Measurements from ENCODE around the gene NAIP.
"Not testable (repeated sequence)": the region's sequence is repeated elsewhere in the genome, so short reads cannot be mapped to it uniquely, and the experiment has no call there.

NAIP gene, protein sequence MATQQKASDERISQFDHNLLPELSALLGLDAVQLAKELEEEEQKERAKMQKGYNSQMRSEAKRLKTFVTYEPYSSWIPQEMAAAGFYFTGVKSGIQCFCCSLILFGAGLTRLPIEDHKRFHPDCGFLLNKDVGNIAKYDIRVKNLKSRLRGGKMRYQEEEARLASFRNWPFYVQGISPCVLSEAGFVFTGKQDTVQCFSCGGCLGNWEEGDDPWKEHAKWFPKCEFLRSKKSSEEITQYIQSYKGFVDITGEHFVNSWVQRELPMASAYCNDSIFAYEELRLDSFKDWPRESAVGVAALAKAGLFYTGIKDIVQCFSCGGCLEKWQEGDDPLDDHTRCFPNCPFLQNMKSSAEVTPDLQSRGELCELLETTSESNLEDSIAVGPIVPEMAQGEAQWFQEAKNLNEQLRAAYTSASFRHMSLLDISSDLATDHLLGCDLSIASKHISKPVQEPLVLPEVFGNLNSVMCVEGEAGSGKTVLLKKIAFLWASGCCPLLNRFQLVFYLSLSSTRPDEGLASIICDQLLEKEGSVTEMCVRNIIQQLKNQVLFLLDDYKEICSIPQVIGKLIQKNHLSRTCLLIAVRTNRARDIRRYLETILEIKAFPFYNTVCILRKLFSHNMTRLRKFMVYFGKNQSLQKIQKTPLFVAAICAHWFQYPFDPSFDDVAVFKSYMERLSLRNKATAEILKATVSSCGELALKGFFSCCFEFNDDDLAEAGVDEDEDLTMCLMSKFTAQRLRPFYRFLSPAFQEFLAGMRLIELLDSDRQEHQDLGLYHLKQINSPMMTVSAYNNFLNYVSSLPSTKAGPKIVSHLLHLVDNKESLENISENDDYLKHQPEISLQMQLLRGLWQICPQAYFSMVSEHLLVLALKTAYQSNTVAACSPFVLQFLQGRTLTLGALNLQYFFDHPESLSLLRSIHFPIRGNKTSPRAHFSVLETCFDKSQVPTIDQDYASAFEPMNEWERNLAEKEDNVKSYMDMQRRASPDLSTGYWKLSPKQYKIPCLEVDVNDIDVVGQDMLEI (N-terminal part only)

GRCh38 chr5:71025289-71025953 lies at the start of gene NAIP:
Gene NAIP (minus strand): TSS chr5:71025339. CDS start chr5:71012915, 12,424 bp downstream.
- H3K9ac ChIP-seq (ENCODE audit: low read length in 2 of 2); H3K9me3 ChIP-seq (ENCODE audit: control insufficient read depth in 2 of 2, low read length in 2 of 2); H3K27me3 ChIP-seq (ENCODE audit: control insufficient read depth in 1 of 2, insufficient read depth in 2 of 2, low read length in 2 of 2); H3K27ac ChIP-seq (ENCODE audit: low read length); H3K4me3 ChIP-seq (ENCODE audit: low read length in 2 of 2); H3K4me1 ChIP-seq (ENCODE audit: control insufficient read depth, insufficient read depth, low read length); H3K36me3 ChIP-seq (ENCODE audit: control insufficient read depth in 2 of 2, insufficient read depth in 2 of 2, low read length in 2 of 2): not testable (repeated sequence)

DNA sequence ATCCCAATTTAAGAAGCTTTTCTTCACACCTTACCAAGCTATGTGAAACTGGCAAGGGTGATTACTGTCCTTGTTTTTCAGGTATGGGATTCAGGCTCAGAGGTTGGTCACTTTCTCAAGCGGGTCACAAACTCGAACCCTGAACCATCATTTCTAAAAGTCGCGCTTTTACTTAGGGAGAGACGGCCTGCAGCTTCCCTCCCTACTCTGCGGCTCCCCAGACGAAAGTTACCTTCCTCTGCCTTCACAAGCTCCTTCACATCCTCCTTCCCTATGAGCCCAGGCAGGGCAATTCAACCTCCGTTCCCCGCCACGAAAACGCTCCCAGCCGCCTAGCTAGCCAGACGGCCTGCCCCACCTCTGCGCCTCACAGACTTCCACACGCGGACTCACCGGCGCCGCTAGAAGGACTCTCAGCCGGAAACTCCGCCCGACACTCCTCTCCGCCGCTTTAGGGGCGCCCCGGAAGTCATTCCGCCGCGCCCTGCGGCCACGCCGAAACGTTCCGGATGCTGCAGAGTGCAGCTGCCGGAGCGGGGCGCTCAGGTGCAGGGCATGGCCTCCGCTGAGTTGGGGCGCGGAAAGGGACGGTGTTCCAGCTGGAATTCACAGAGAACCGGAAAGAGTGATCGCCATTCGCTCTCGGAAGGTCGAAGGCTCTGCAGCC lies 42.3 kb upstream of the NAIP start, which contains the start of gene GTF2H2:
TSS of gene GTF2H2 (minus strand) at position 415 of the 667 bp plus-strand sequence. CDS start 4,913 bp downstream, outside the sequence.
- not testable (repeated sequence) for H3K4me3 ChIP-seq (ENCODE audit: low read length in 2 of 2)

DNA sequence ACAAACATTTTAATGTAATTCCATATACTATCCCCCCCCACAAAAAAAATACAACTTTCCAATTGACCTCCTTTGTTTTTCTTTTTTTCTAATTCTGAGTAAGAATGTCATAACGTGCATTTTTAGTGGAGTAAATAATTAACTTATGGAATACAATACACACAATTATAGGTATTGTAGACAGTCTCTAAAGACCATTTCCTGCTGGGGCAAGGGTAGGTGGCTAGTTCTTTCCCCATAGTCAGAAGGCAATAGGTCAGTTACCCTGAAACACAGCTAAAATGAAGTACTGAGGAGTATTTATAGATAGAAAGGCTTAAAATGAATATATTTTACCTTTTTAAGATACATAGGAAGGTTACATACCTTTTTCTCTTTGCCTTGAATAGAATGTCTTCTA lies 36.2 kb upstream of the NAIP start:
- H3K27me3 ChIP-seq (ENCODE audit: control insufficient read depth in 1 of 2, insufficient read depth in 2 of 2, low read length in 2 of 2); H3K9me3 ChIP-seq (ENCODE audit: control insufficient read depth in 2 of 2, low read length in 2 of 2); H3K27ac ChIP-seq (ENCODE audit: low read length); H3K9ac ChIP-seq (ENCODE audit: low read length in 2 of 2); H3K4me3 ChIP-seq (ENCODE audit: low read length in 2 of 2); H3K36me3 ChIP-seq (ENCODE audit: control insufficient read depth in 2 of 2, insufficient read depth in 2 of 2, low read length in 2 of 2); H3K4me1 ChIP-seq (ENCODE audit: control insufficient read depth, insufficient read depth, low read length): not testable (repeated sequence)

More for the DNA sequence above, 42.3 kb upstream of the NAIP start, which contains the start of gene GTF2H2:
- H3K27me3 ChIP-seq (ENCODE audit: control insufficient read depth in 1 of 2, insufficient read depth in 2 of 2, low read length in 2 of 2); H3K9me3 ChIP-seq (ENCODE audit: control insufficient read depth in 2 of 2, low read length in 2 of 2); H3K9ac ChIP-seq (ENCODE audit: low read length in 2 of 2); H3K27ac ChIP-seq (ENCODE audit: low read length); H3K36me3 ChIP-seq (ENCODE audit: control insufficient read depth in 2 of 2, insufficient read depth in 2 of 2, low read length in 2 of 2); H3K4me1 ChIP-seq (ENCODE audit: control insufficient read depth, insufficient read depth, low read length): not testable (repeated sequence)

DNA sequence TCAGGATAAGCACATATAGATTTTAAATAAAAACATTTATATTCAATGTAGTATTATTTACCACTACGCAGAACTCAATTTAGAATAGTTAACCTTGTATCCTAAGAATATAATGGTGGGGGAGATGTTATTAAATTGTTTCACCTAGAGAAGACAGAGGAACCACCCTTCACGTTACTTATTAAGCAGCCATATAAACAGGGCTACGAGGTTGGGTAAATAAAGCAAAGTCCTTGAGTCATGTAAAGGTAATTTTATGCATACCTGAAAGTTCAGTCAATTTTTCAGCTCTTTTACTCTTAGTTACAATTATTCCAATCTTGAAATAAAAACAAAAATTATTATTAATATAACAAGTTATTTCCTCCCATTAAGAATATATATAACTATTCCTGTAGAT lies 34.3 kb upstream of the NAIP start:
- not testable (repeated sequence) for H3K9ac ChIP-seq (ENCODE audit: low read length in 2 of 2); H3K4me1 ChIP-seq (ENCODE audit: control insufficient read depth, insufficient read depth, low read length); H3K27me3 ChIP-seq (ENCODE audit: control insufficient read depth in 1 of 2, insufficient read depth in 2 of 2, low read length in 2 of 2); H3K36me3 ChIP-seq (ENCODE audit: control insufficient read depth in 2 of 2, insufficient read depth in 2 of 2, low read length in 2 of 2); H3K27ac ChIP-seq (ENCODE audit: low read length); H3K9me3 ChIP-seq (ENCODE audit: control insufficient read depth in 2 of 2, low read length in 2 of 2); H3K4me3 ChIP-seq (ENCODE audit: low read length in 2 of 2)

GRCh38 chr5:71044808-71045207 lies 19.7 kb upstream of the NAIP start:
- H3K27me3 ChIP-seq (ENCODE audit: control insufficient read depth in 1 of 2, insufficient read depth in 2 of 2, low read length in 2 of 2); H3K27ac ChIP-seq (ENCODE audit: low read length); H3K4me3 ChIP-seq (ENCODE audit: low read length in 2 of 2); H3K9ac ChIP-seq (ENCODE audit: low read length in 2 of 2); H3K9me3 ChIP-seq (ENCODE audit: control insufficient read depth in 2 of 2, low read length in 2 of 2); H3K4me1 ChIP-seq (ENCODE audit: control insufficient read depth, insufficient read depth, low read length); H3K36me3 ChIP-seq (ENCODE audit: control insufficient read depth in 2 of 2, insufficient read depth in 2 of 2, low read length in 2 of 2): not testable (repeated sequence)

- H3K27me3 ChIP-seq (ENCODE audit: control insufficient read depth in 1 of 2, insufficient read depth in 2 of 2, low read length in 2 of 2); H3K9ac ChIP-seq (ENCODE audit: low read length in 2 of 2); H3K4me3 ChIP-seq (ENCODE audit: low read length in 2 of 2); H3K9me3 ChIP-seq (ENCODE audit: control insufficient read depth in 2 of 2, low read length in 2 of 2); H3K4me1 ChIP-seq (ENCODE audit: control insufficient read depth, insufficient read depth, low read length); H3K27ac ChIP-seq (ENCODE audit: low read length); H3K36me3 ChIP-seq (ENCODE audit: control insufficient read depth in 2 of 2, insufficient read depth in 2 of 2, low read length in 2 of 2): not testable (repeated sequence)
Measured at GRCh38 chr5:71044128-71044527, 19.0 kb upstream of the NAIP start.

- not testable (repeated sequence) for H3K9me3 ChIP-seq (ENCODE audit: control insufficient read depth in 2 of 2, low read length in 2 of 2); H3K27ac ChIP-seq (ENCODE audit: low read length); H3K27me3 ChIP-seq (ENCODE audit: control insufficient read depth in 1 of 2, insufficient read depth in 2 of 2, low read length in 2 of 2); H3K4me1 ChIP-seq (ENCODE audit: control insufficient read depth, insufficient read depth, low read length); H3K4me3 ChIP-seq (ENCODE audit: low read length in 2 of 2); H3K36me3 ChIP-seq (ENCODE audit: control insufficient read depth in 2 of 2, insufficient read depth in 2 of 2, low read length in 2 of 2); H3K9ac ChIP-seq (ENCODE audit: low read length in 2 of 2)
Measured at GRCh38 chr5:71031046-71031776, 6.1 kb upstream of the NAIP start.

DNA sequence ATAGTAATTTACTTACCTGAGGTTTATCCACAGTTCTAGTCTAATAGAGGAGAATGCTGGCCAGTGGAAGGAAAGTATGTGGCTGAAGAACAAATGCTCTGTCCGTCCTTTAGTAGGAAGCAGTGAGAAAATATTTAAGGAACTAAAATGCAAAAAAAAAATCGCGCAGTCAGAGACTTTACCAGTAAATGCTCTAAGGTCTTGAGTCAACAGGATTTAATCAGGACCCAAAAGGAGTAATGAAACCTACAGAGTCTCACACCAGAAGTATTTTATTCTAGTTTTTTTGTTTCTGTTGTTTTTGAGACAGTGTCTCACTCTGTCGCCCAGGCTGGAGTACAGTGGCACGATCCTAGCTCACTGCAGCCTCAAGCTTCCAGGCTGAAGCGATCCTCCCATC lies 4.5 kb downstream of the NAIP start:
- H3K27ac ChIP-seq (ENCODE audit: low read length); H3K36me3 ChIP-seq (ENCODE audit: control insufficient read depth in 2 of 2, insufficient read depth in 2 of 2, low read length in 2 of 2); H3K4me1 ChIP-seq (ENCODE audit: control insufficient read depth, insufficient read depth, low read length); H3K9me3 ChIP-seq (ENCODE audit: control insufficient read depth in 2 of 2, low read length in 2 of 2); H3K27me3 ChIP-seq (ENCODE audit: control insufficient read depth in 1 of 2, insufficient read depth in 2 of 2, low read length in 2 of 2); H3K4me3 ChIP-seq (ENCODE audit: low read length in 2 of 2); H3K9ac ChIP-seq (ENCODE audit: low read length in 2 of 2): not testable (repeated sequence)

- H3K36me3 ChIP-seq (ENCODE audit: control insufficient read depth in 2 of 2, insufficient read depth in 2 of 2, low read length in 2 of 2); H3K4me3 ChIP-seq (ENCODE audit: low read length in 2 of 2); H3K9ac ChIP-seq (ENCODE audit: low read length in 2 of 2); H3K4me1 ChIP-seq (ENCODE audit: control insufficient read depth, insufficient read depth, low read length); H3K9me3 ChIP-seq (ENCODE audit: control insufficient read depth in 2 of 2, low read length in 2 of 2); H3K27me3 ChIP-seq (ENCODE audit: control insufficient read depth in 1 of 2, insufficient read depth in 2 of 2, low read length in 2 of 2); H3K27ac ChIP-seq (ENCODE audit: low read length): not testable (repeated sequence)
Measured at GRCh38 chr5:71018376-71019005, 6.6 kb downstream of the NAIP start.
